Caco-2 (cell line): ENCODE measurements around the gene HIBCH. TPM values are rescaled to one million over a fixed set of nuclear protein-coding genes. Genes with fewer than 3 reads are reported as not detected.

Experiments
- BruUV-seq: library from RNA; stranded (reverse); fragments of 400-500 nt; replicated peaks from 2 replicates; lab custom pipeline; 2021; lab: Mats Ljungman, UMichigan
- CTCF ChIA-PET: fragments of 300-600 bp; sonication (Branson Sonifier 250); formaldehyde crosslinking; loops from one replicate; lab custom pipeline; 2022; ENCODE audit warnings: antibody characterized with exemption; lab: Charles Lee
- POLR2A ChIA-PET: fragments of 300-600 bp; sonication (Branson Sonifier 250); formaldehyde crosslinking; loops from one replicate; lab custom pipeline; 2022; ENCODE audit warnings: antibody characterized with exemption; lab: Charles Lee
- DNase-seq, 2 experiments: peaks; one replicate each; pipeline versions ENCODE4 v3.0.0 to v3.0.0-alpha.2; 2020 to 2022
- H3K27me3 ChIP-seq: replicated peaks from 2 replicates; pipeline ENCODE4 v1.6.0; 2011; ENCODE audit warnings: low read length; ENCODE audit not compliant: control insufficient read depth, insufficient read depth
- H3K36me3 ChIP-seq: 2 replicates; pipeline ENCODE4 v1.5.1; 2011; ENCODE audit warnings: low read length; ENCODE audit not compliant: control insufficient read depth, insufficient read depth
- H3K4me1 ChIP-seq: fragments of 250-450 bp; sonication (Bioruptor Pico); 2 replicates; pipeline ENCODE4 v1.5.1; 2020; ENCODE audit warnings: mild to moderate bottlenecking
- H3K4me3 ChIP-seq: 2 replicates; pipeline ENCODE4 v1.5.1; 2011; ENCODE audit warnings: low read depth, mild to moderate bottlenecking, control low read depth, low read length
- H3K9me3 ChIP-seq: fragments of 250-450 bp; sonication (Bioruptor Pico); 2 replicates; pipeline ENCODE4 v1.5.1; 2020; ENCODE audit warnings: mild to moderate bottlenecking, moderate library complexity
- H3K27ac Mint-ChIP-seq: one replicate; pipeline ENCODE4 v1.8.0; 2022; ENCODE audit warnings: mixed read lengths; ENCODE audit not compliant: unreplicated experiment
- H3K27me3 Mint-ChIP-seq: one replicate; pipeline ENCODE4 v1.8.0; 2022; ENCODE audit warnings: mixed read lengths; ENCODE audit not compliant: insufficient read depth, unreplicated experiment
- H3K36me3 Mint-ChIP-seq: one replicate; pipeline ENCODE4 v1.8.0; 2022; ENCODE audit warnings: mild to moderate bottlenecking, mixed read lengths; ENCODE audit not compliant: insufficient read depth, unreplicated experiment
- H3K4me1 Mint-ChIP-seq: one replicate; pipeline ENCODE4 v1.8.0; 2022; ENCODE audit warnings: low read depth, mixed read lengths; ENCODE audit not compliant: unreplicated experiment
- H3K4me3 Mint-ChIP-seq: one replicate; pipeline ENCODE4 v1.8.0; 2022; ENCODE audit warnings: mild to moderate bottlenecking, moderate library complexity, mixed read lengths; ENCODE audit not compliant: unreplicated experiment
- H3K9me3 Mint-ChIP-seq: one replicate; pipeline ENCODE4 v1.8.0; 2022; ENCODE audit warnings: mixed read lengths; ENCODE audit not compliant: unreplicated experiment
- CTCF ChIP-seq, 2 experiments: fragments of 200-600 bp in 1 of 2; IDR thresholded peaks; 1 replicate in 1 of 2; 2 replicates in 1 of 2; pipeline versions ENCODE4 v1.5.1 to v1.8.0; 2011 to 2022; ENCODE audit warnings: antibody characterized with exemption in 1 of 2, control low read depth in 1 of 2, inconsistent platforms in 1 of 2, low read depth in 1 of 2, low read length in 1 of 2, mild to moderate bottlenecking in 1 of 2, moderate library complexity in 1 of 2; ENCODE audit not compliant: insufficient read depth in 1 of 2, severe bottlenecking in 1 of 2, unreplicated experiment in 1 of 2
- intact Hi-C: fragments of 100-400 bp; cut with micrococcal nuclease; formaldehyde crosslinking; loops from one replicate; pipeline ENCODE4 v1.10.0; 2022; ENCODE audit not compliant: unreplicated experiment
- total RNA-seq: library from RNA; stranded (reverse); gene quantifications from 2 replicates; pipeline ENCODE4 v1.2.3, GENCODE V29; 2022

The HIBCH gene
- total RNA-seq, 1 experiment from 2014 or later = 34.4 TPM

DNA sequence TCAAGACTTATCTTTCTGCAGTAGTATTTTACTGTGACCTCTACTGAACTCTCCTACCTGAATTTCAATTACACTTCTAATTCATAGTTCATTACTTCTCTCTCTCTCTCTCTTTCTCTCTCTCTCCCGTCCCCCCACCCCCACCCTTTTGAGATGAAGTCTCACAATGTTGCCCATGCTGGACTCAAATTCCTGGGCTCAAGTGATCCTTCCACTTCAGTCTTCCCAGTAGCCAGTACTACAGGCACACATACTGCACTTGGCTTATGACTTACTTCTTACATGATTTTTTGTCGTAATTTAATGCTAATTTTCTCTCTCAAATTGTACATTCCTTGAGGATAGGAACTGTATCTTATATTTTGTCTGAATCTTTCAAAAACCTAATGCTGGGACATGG, 6.0 kb upstream of the HIBCH start:
- DNase-seq = no peak
- Mint-ChIP-seq H3K9me3 (no peaks in the 10 kb centered on the region), H3K27ac (no peak overlapping the region), H3K36me3 (no peaks in the 10 kb centered on the region), H3K4me1 (no peaks in the 10 kb centered on the region), H3K27me3 (no peaks in the 10 kb centered on the region), H3K4me3 (no peak overlapping the region)
- Histone ChIP-seq H3K4me3 (no peak overlapping the region), H3K4me1 (no peaks in the 10 kb centered on the region; the same call in 1 of the 2 replicates), H3K27me3 (no peaks in the 10 kb centered on the region), H3K9me3 (no peaks in the 10 kb centered on the region), H3K36me3 (no peaks in the 10 kb centered on the region)
- intact Hi-C loops = no loop called here
- ChIA-PET POLR2A (no interaction called here), CTCF (no interaction called here)
- TF ChIP-seq CTCF (IDR thresholded peaks at IDR 0.05; ENCODE audit: insufficient read depth in 1 of 2, low read depth in 1 of 2, low read length in 1 of 2, severe bottlenecking in 1 of 2, unreplicated experiment in 1 of 2) = no peak
- no TSS peak for BruUV-seq

GRCh38 chr2:190323406-190323805, 3.8 kb upstream of the HIBCH start:
- no peak overlapping the region for H3K4me3 Mint-ChIP-seq
- Histone ChIP-seq H3K4me3 (no peak overlapping the region), H3K27me3 (no peaks in the 10 kb centered on the region), H3K36me3 (no peaks in the 10 kb centered on the region), H3K9me3 (no peaks in the 10 kb centered on the region), H3K4me1 (peaks cover 7% of the 10 kb centered on the region)
- intact Hi-C loops = no loop called here
- no peak overlapping the region for H3K27ac Mint-ChIP-seq
- ChIA-PET CTCF (no interaction called here), POLR2A (no interaction called here)
- no peak for DNase-seq
- BruUV-seq = no TSS peak
- H3K9me3 Mint-ChIP-seq = no peaks in the 10 kb centered on the region
- H3K4me1 Mint-ChIP-seq = no peaks in the 10 kb centered on the region
- no peaks in the 10 kb centered on the region for H3K27me3 Mint-ChIP-seq
- TF ChIP-seq CTCF (IDR thresholded peaks at IDR 0.05; ENCODE audit: insufficient read depth in 1 of 2, low read depth in 1 of 2, low read length in 1 of 2, severe bottlenecking in 1 of 2, unreplicated experiment in 1 of 2) = no peak
- peaks cover 6% of the 10 kb centered on the region for H3K36me3 Mint-ChIP-seq

DNA sequence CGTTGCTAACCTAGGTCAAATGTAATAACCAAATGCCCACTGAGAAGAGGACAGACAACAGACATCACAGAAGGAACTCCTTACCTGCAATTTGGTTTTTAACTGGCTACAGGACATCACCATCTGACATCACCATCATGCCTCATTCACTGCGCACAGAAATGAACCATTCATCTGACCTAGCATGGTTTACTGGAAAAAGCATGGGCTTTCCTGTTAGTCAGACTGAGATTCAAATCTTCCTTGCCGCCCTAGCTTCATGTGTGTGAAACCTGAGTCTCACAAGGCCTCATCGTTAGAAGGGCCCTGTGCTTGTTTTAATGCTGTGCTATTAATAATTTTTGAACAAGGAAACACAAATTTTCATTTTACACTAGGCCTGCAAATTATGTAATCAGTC, 1.1 kb upstream of the HIBCH start:
- no peak overlapping the region for H3K27ac Mint-ChIP-seq
- Histone ChIP-seq H3K9me3 (no peaks in the 10 kb centered on the region), H3K27me3 (no peaks in the 10 kb centered on the region), H3K36me3 (no peaks in the 10 kb centered on the region), H3K4me1 (peaks cover 10% of the 10 kb centered on the region), H3K4me3 (no peak overlapping the region)
- H3K4me1 Mint-ChIP-seq = peaks cover 7% of the 10 kb centered on the region
- H3K36me3 Mint-ChIP-seq = peaks cover 6% of the 10 kb centered on the region
- H3K9me3 Mint-ChIP-seq = no peaks in the 10 kb centered on the region
- no peak for DNase-seq
- intact Hi-C loops = no loop called here
- ChIA-PET POLR2A (no interaction called here), CTCF (interaction anchor here (2.4 kb wide), 1 partner anchor 24 kb away, joined by 11 read pairs; no protein-coding TSS in a partner anchor)
- TF ChIP-seq CTCF (IDR thresholded peaks at IDR 0.05; ENCODE audit: insufficient read depth in 1 of 2, low read depth in 1 of 2, low read length in 1 of 2, severe bottlenecking in 1 of 2, unreplicated experiment in 1 of 2) = no peak
- peak overlapping the region; percentile 90 for H3K4me3 Mint-ChIP-seq
- no TSS peak for BruUV-seq
- H3K27me3 Mint-ChIP-seq = no peaks in the 10 kb centered on the region
